Stimulated activated CD4-positive, alpha-beta T cell treated with anti-CD3 and anti-CD28 coated beads, TNF-alpha, amount 100 ng/mL, for 1 hour (primary cell): ENCODE results near the gene PTPRG.
A peak's percentile ranks its signal among the peaks of the same experiment; 100 is the strongest.

ENCODE experiments used
- DNase-seq, 3 donors: peaks; one replicate each; pipeline ENCODE4 v3.0.0-alpha.2; 2020; ENCODE audit warnings: low read depth in 3 of 3, low spot score in 1 of 3

Gene PTPRG

DNA sequence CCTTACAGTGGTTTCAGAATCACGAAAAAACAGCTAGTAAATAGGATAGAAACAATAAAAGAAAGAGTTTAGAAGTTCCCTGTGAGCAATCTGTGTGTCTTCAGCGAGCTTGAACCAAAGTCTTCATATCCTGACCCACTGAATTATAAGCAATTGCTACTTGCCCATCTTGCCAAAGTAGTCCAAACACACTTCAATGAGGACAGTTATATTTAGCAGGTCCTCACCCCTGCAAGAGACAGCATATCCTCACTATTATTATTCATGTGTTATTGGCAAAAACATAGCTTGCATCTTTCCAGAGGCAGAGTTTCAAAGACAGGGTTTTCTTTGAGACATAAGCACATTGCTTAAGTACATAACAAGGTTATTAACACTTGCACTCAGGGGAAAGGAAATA, 734.2 kb downstream of the PTPRG start:
- DNase-seq = no peak

DNA sequence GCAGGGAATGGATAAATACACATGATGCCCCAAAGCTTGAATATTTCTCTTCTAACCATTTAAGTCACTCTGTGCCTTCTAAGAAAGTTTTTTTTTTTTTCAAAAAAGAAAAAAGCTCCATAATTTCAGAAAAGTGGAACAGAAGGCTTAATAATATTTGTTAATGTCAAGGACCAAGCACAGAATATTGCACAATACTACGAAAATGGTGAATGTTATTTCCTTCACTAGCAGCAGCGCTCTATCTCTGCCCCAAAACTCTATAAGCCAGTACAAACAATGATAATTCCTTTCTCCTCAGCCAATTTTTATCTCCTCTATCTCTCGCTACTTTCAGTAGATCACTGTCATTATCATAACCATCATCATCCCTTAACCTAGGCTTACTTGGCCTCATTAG, 739.2 kb downstream of the PTPRG start:
- DNase-seq = no peak

DNA sequence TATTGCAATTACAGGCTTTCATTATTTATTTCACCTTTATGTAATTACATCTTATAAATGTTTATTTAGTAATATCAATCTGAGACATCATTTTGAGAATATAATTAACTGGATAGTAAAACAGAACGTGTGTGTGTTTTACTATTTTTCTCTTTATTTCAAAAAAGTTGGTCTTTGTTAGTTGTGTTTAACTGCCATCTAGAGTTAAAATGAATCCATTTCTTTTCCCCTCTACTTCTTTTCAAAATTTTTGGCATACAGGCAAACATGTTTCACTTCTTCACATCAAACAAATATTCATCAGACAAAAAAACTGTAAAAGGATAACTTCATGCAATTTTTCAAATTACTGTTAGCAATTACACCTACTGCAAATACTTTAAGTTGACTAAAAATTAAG, 750.8 kb downstream of the PTPRG start:
- DNase-seq = no peak

DNA sequence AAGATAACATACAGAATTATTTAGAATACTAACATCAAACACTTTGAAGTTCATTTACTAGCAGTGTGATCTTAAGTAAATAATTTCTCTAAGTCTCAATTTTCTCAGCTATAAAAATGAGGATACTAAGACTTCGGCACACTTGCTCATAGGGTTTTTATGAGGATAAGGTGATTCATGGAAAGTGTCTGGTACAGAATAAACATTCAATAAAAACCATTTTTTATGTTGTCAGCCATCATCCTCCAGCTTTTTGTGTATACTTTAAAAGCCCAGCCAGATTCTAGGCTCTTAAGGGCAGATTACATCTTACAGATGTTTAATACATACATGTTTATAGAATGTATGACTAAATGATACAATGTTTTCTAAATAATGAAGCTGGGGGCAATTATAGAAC, 755.2 kb downstream of the PTPRG start:
- no peak for DNase-seq

DNA sequence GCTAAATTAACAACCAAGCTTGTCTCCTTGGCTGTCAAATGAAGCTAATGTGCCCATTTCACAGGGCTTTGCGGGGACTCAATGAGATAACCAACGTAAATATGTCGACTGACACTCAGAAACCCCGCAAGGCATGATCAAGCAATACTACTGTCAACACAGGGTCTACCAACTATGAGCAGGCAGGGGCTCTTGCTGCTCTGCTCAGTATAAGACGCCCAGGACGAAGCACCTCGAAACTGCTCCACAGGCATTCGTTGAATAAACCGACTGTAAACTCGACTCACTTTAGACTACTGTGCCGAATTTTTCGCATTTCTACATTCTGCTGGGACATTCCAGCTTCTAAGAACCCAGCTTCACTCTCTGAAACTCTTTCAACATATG, 757.0 kb downstream of the PTPRG start:
- no peak for DNase-seq

DNA sequence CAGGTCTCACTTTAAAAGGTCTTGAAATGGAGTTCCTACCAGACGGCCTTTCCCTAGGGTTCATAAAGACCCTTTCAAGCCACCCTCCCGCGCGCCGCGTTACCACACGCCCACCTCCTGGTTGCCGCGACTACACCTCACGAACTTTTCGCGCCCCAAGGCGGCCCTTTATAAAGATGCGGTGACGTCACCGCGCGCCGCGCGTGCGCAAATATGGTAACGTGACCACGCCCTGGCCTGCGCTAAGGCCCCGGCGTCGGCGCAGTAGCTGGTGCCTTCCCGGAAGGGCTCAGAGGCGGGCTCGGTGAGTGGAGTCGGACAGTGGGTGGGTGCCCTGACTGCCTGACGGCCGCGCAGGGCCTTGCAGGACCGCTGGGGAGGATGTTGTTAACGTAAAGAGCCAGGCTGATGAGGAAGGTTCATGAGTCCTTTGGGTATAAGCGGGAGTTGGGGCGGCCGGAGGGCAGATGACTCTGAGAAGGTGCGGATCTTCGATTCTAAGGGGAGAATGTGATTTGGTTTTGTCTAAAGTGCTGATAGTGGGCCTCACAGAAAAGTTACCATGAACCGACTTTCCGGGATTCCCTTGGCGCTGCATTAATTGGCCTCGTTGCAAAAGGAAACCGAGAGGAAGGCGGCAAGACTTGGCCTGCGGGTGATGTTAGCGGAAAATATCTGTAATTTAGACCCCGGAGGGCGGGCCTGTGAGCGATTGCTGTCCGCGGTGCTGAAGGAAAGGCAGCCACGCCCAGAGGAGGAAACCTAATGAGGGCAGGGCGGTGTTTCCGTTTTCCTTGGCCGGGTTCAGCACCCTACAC, 757.6 kb downstream of the PTPRG start:
- DNase-seq = peak in 2 of 3 donors; percentile 24 to 59

DNA sequence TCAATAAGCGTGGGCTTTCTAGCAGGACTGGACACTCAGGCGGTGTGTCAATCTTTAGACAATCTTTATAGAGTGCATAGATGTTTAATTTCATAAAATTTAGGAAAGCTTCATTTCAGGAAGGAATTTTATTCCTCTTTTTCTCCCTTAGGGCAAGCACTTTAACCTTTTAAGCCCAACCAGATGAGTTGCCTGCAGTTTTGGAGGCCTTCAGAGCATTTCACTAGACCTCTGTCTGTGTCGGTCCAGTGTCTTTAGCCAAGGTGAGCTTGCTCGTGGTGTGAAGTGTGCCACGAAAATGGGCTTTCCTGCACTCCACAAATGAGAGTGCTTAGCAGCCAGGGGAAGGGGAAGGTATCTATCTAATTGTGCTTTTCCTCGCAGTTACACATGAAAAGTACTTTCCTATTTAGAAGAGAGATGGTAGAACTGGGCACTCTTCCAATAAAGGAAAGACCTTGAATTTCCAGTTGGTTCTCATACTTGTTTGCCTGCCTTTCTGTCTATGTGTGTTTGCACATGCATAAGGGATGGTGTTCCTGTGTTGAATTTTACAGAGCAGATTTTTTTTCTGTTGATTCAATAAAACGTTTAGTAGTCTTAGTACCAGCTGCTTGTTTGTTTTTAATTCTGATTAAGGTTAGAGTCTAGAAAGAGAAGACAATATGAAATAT, 758.3 kb downstream of the PTPRG start:
- DNase-seq = no peak

DNA sequence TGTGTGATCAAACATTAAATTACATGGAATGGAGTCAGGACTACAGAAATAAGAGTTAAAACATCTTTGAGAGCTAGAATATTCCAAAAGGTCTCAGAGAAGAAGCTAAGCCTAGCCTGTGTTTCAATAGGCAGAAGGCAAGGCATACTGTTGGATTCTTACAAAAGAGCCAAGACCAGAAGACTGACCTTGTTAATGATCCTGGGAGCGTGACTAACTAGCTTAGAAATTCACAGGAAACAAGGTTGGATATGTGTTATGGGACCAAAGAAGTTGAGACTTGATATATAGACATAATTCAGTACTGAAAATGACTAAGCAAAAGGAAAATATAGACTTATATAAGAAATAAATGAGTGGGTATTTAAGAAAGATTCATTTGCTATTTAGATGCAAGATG, 761.9 kb downstream of the PTPRG start:
- DNase-seq = no peak

DNA sequence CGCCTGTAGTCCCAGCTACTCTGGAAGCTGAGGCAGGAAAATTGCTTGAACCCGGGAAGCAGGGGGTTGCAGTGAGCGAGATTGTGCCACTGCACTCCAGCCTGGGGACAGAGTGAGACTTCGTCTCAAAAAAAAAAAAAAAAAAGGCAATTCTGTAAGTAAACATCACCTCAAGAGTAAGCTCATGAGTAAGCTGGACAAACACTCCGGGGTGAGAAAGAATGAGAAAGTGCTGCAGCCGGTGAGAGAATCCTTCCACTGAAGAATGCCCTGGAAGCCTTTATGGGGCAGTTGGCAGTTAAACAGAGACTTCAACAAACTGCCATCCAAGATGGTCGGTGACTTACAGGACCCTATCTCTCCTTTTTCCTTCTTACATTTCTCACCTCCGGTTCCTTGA, 764.5 kb downstream of the PTPRG start:
- DNase-seq = no peak

DNA sequence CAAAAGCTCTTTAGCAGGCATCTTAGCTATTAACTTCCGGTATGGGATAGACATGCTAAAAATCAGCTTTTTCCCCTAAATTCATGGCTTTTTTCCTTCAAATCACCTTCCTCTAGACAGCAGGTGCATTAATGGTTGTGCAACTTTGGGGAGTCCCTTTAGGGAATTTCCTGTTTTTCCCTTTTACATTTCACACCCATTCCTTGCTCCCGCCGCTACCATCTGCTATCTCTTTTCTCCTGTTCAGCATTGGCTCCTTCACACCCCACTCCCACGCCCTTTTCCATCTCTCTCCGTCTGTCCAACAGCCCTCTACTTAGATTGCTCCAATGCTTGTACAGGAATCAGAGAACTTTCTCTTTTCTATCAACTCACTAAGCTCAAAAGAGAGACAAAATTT, 768.6 kb downstream of the PTPRG start:
- DNase-seq = no peak

DNA sequence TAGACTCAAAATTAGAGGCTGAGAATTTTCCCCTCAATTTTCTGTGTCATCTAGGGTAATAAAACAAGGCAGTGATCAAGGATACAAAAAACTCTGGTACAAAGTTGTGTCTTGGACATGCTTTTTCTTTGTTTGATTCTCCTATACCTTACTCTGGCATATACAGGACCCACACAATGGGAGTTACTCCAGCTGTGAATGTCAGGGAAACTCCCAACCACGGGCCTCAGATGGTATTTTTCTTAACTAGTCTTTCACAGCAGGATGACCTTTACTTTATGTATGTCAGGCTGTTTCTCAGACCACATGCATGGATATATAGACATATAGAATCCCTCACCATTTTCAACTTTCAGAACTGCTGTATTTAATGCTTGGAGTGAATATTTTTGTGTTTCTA, 770.6 kb downstream of the PTPRG start:
- no peak for DNase-seq

DNA sequence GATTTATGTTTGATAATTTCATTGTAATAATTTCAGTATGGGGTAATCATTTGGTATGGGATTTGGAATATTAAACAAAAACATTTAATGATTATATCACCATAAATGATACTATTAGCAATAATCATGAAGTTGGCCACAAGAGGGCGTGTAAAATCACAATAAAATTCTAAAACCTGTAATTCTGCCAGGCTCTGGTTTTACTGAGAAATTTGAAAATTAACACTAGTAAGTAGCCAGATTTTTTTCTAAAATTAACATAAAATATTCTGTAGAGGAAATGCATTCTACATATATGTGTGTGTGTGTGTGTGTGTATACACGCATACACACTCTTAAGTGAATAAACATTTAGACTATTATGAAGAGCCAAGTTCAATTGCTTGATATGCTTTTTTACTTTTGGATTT, 771.5 kb downstream of the PTPRG start:
- no peak for DNase-seq

DNA sequence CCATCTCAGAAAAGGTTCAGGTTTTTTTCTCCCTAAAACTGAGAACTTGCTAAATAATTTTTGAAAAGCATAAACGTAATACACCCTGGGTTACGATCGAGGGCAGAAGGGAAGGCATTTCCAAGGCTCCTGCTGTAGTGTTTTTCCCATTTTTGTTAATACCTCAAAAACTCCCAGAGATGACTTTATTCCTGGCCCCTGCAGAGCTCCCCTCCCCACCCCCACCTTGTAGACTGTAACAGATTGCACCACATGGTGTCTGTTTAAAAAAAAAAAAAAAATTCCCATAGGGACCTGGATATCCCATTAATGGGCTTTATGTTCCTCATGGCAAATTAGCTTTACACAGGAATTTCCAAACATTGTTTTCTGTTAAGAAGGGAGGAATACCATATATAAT, 773.8 kb downstream of the PTPRG start:
- no peak for DNase-seq

DNA sequence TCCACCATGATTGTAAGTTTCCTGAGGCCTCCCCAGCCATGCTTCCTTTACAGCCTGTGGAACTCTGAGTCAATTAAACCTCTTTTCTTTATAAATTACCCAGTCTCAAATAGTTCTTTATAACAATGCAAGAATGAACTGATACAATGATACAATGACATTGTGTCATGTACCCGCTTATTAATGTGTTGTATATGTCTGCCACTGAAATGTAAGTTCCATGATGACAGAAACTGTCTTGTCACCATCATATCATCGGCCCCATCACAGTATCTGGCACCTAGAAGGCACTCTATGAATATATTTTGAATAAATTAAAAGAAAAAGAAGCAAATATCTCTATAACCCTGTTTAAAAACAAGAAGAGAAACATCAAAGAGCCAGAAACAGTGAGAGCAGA, 782.4 kb downstream of the PTPRG start:
- DNase-seq = no peak
